SK-N-SH (cell line): ENCODE measurements around the gene TAS2R31. TPM values are rescaled to one million over a fixed set of nuclear protein-coding genes. Genes with fewer than 3 reads are reported as not detected.

Experiments used
- CTCF ChIA-PET: fragments of 300-600, 350-600 bp; formaldehyde crosslinking; extraction: SDS; loops from one replicate; lab custom pipeline; 2021; lab: Yijun Ruan, JAX
- POLR2A ChIA-PET: fragments of 350-600 bp; sonication (Branson Sonifier 250); formaldehyde crosslinking; extraction: SDS; loops from one replicate; lab custom pipeline; 2020; ENCODE audit warnings: antibody characterized with exemption, inconsistent platforms; lab: Yijun Ruan, JAX
- DNase-seq: peaks from one replicate; pipeline ENCODE4 v3.0.0; 2012
- H2AFZ ChIP-seq: fragments of 200-600 bp; sonication (generic); 2 replicates; pipeline ENCODE4 v1.8.1; 2016; ENCODE audit warnings: antibody characterized with exemption, mild to moderate bottlenecking, low read depth
- H3F3A ChIP-seq: fragments of 200-600 bp; sonication (generic); replicated peaks from 2 replicates; pipeline ENCODE3; 2016; ENCODE audit warnings: antibody characterized with exemption, mild to moderate bottlenecking; ENCODE audit not compliant: insufficient read depth
- H3K27ac ChIP-seq, 2 experiments: fragments of 200-500 bp in 1 of 2; fragments of 200-600 bp in 1 of 2; sonication (Bioruptor generic) in 1 of 2; sonication (generic), shearing (Covaris generic) in 1 of 2; 2 replicates each; pipeline versions ENCODE4 v1.5.1 to v1.6.1; 2014 to 2016; ENCODE audit warnings: low read depth in 2 of 2, inconsistent platforms in 1 of 2, low read length in 1 of 2, mild to moderate bottlenecking in 1 of 2, mixed read lengths in 1 of 2
- H3K27me3 ChIP-seq: fragments of 200-600 bp; sonication (generic), shearing (Covaris generic); 2 replicates; pipeline ENCODE4 v1.6.1; 2016; ENCODE audit warnings: mixed run types; ENCODE audit not compliant: insufficient read depth
- H3K36me3 ChIP-seq, 2 experiments: fragments of 200-500 bp in 1 of 2; fragments of 200-600 bp in 1 of 2; sonication (Bioruptor generic) in 1 of 2; sonication (generic) in 1 of 2; replicated peaks in 1 of 2; 2 replicates each; pipeline versions ENCODE3 to v1.5.1; 2014 to 2016; ENCODE audit warnings: low read length in 1 of 2, mild to moderate bottlenecking in 1 of 2; ENCODE audit not compliant: insufficient read depth in 2 of 2, control insufficient read depth in 1 of 2
- H3K4me1 ChIP-seq, 2 experiments: fragments of 200-500 bp in 1 of 2; fragments of 200-600 bp in 1 of 2; sonication (Bioruptor generic) in 1 of 2; sonication (generic), shearing (Covaris generic) in 1 of 2; 2 replicates each; pipeline versions ENCODE4 v1.5.1 to v1.6.1; 2014 to 2016; ENCODE audit warnings: low read depth in 1 of 2, low read length in 1 of 2, mixed run types in 1 of 2; ENCODE audit not compliant: insufficient read depth in 2 of 2, control insufficient read depth in 1 of 2
- H3K4me2 ChIP-seq: fragments of 200-600 bp; sonication (generic), shearing (Covaris generic); 2 replicates; pipeline ENCODE4 v1.6.1; 2017; ENCODE audit warnings: mixed run types
- H3K4me3 ChIP-seq, 2 experiments: fragments of 200-500 bp in 1 of 2; fragments of 200-600 bp in 1 of 2; sonication (Bioruptor generic) in 1 of 2; sonication (generic), shearing (Covaris generic) in 1 of 2; 2 replicates each; pipeline versions ENCODE4 v1.5.1 to v1.8.1; 2014 to 2016; ENCODE audit warnings: low read depth in 2 of 2, inconsistent platforms in 1 of 2, low read length in 1 of 2, mild to moderate bottlenecking in 1 of 2, mixed read lengths in 1 of 2, moderate library complexity in 1 of 2
- H3K79me2 ChIP-seq: fragments of 200-600 bp; sonication (generic); 2 replicates; pipeline ENCODE4 v1.8.1; 2017; ENCODE audit warnings: mild to moderate bottlenecking; ENCODE audit not compliant: insufficient read depth
- H3K9ac ChIP-seq: fragments of 200-600 bp; sonication (generic); 2 replicates; pipeline ENCODE4 v1.6.1; 2017; ENCODE audit warnings: mixed run types
- H3K9me2 ChIP-seq: fragments of 200-600 bp; sonication (generic); 2 replicates; pipeline ENCODE4 v1.6.1; 2017; ENCODE audit warnings: mixed run types
- H3K9me3 ChIP-seq: fragments of 200-600 bp; sonication (generic); 2 replicates; pipeline ENCODE4 v1.6.1; 2017; ENCODE audit warnings: mixed run types, mild to moderate bottlenecking, moderate library complexity
- H4K20me1 ChIP-seq: fragments of 200-600 bp; sonication (generic); 2 replicates; pipeline ENCODE4 v1.6.1; 2017; ENCODE audit warnings: mild to moderate bottlenecking, mixed run types; ENCODE audit not compliant: insufficient read depth
- ELF1 ChIP-seq: IDR thresholded peaks from 2 replicates; pipeline ENCODE4 v1.4.0; 2012
- EP300 ChIP-seq, 2 experiments: IDR thresholded peaks; 2 replicates each; pipeline versions ENCODE4 v1.4.0 to v1.6.1; 2012; ENCODE audit warnings: borderline replicate concordance in 1 of 2, low read depth in 1 of 2, low read length in 1 of 2
- EZH2phosphoT487 ChIP-seq: fragments of 200-600 bp; sonication (generic); IDR thresholded peaks from 2 replicates; pipeline ENCODE4 v1.6.1; 2017; ENCODE audit warnings: low read depth, mixed run types, mild to moderate bottlenecking, antibody characterized with exemption, moderate library complexity, borderline replicate concordance
- FOSL2 ChIP-seq: IDR thresholded peaks from 2 replicates; pipeline ENCODE4 v1.4.0; 2012; ENCODE audit warnings: low read depth, mild to moderate bottlenecking, moderate library complexity, borderline replicate concordance
- FOXM1 ChIP-seq: IDR thresholded peaks from 2 replicates; pipeline ENCODE4 v1.4.0; 2012; ENCODE audit warnings: low read depth, mild to moderate bottlenecking
- GABPA ChIP-seq: IDR thresholded peaks from 2 replicates; pipeline ENCODE4 v1.4.0; 2012; ENCODE audit warnings: low read depth, mild to moderate bottlenecking
- JUND ChIP-seq: IDR thresholded peaks from 2 replicates; pipeline ENCODE4 v1.4.0; 2012
- NRF1 ChIP-seq: IDR thresholded peaks from 2 replicates; pipeline ENCODE4 v1.6.1; 2012; ENCODE audit warnings: low read depth, mild to moderate bottlenecking, low read length
- PBX3 ChIP-seq: IDR thresholded peaks from 2 replicates; pipeline ENCODE4; 2012
- POLR2AphosphoS5 ChIP-seq: IDR thresholded peaks from 2 replicates; pipeline ENCODE4 v1.6.1; 2012; ENCODE audit warnings: low read depth, low read length
- RAD21 ChIP-seq: IDR thresholded peaks from 2 replicates; pipeline ENCODE4 v1.6.1; 2012; ENCODE audit warnings: mild to moderate bottlenecking, low read length
- REST ChIP-seq: IDR thresholded peaks from 2 replicates; pipeline ENCODE4 v1.6.1; 2012; ENCODE audit warnings: mild to moderate bottlenecking, low read depth, low read length, moderate library complexity
- RFX5 ChIP-seq: IDR thresholded peaks from 2 replicates; pipeline ENCODE4 v1.6.1; 2012; ENCODE audit warnings: mild to moderate bottlenecking, improper control_type of control experiment, low read length
- WGBS: methylation state at CpG from one replicate; pipeline ENCODE4 v1.1.6; 2017; ENCODE audit warnings: low lambda C conversion rate; 5-methylcytosine and 5-hydroxymethylcytosine counted together
- polyA plus RNA-seq, 3 experiments: library from polyadenylated mRNA; depleted of rRNA; stranded (reverse); fragments of >200 nt; gene quantifications; 2 replicates each; pipeline ENCODE4 v1.2.3, GENCODE V29; 2012
- TF ChIP-seq, protein P1 (sequence below): IDR thresholded peaks from 2 replicates; pipeline ENCODE4 v1.4.0; 2012; ENCODE audit warnings: low read depth
- TF ChIP-seq, protein P2 (sequence below): fragments of 150-350 bp; IDR thresholded peaks from 2 replicates; pipeline ENCODE4 v1.6.1; 2016; ENCODE audit warnings: mild to moderate bottlenecking, low read depth, low read length

TAS2R31 gene
- polyA plus RNA-seq (2012; rRNA removed): 0.16 and 0.39 TPM in 2 replicates
- polyA plus RNA-seq (2012; cell fraction: cytosol; rRNA removed): 0.14 and 0.30 TPM in 2 replicates
- polyA plus RNA-seq (2012; cell fraction: nucleus; rRNA removed): 0.88 and 1.3 TPM in 2 replicates

- CTCF ChIA-PET: no interaction called here
- Histone ChIP-seq H3K4me2 (no peak within 1 kb of the TSS), H3K9me2 (no peaks in the 10 kb centered on the region), H3K9me3 (no peaks in the 10 kb centered on the region), H3K27ac (no peak within 1 kb of the TSS), H3F3A (no peaks in the 10 kb centered on the region), H3K27me3 (no peaks in the 10 kb centered on the region), H3K79me2 (no peaks in the 10 kb centered on the region; the same call in 1 of the 2 replicates), H2AFZ (no peak within 1 kb of the TSS), H3K36me3 (peaks cover 13 to 24% of the 10 kb centered on the region in 2 experiments), H4K20me1 (no peaks in the 10 kb centered on the region), H3K9ac (no peak within 1 kb of the TSS), H3K4me1 (no peaks in the 10 kb centered on the region), H3K4me3 (no peak within 1 kb of the TSS)
- POLR2A ChIA-PET: no interaction called here
- TF ChIP-seq PBX3: no peak
- TF ChIP-seq, protein P1, sequence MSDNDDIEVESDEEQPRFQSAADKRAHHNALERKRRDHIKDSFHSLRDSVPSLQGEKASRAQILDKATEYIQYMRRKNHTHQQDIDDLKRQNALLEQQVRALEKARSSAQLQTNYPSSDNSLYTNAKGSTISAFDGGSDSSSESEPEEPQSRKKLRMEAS: no peak
- no peak for TF ChIP-seq NRF1
- TF ChIP-seq REST: no peak
- TF ChIP-seq RFX5: no peak
- TF ChIP-seq FOXM1: no peak
- TF ChIP-seq, protein P2, sequence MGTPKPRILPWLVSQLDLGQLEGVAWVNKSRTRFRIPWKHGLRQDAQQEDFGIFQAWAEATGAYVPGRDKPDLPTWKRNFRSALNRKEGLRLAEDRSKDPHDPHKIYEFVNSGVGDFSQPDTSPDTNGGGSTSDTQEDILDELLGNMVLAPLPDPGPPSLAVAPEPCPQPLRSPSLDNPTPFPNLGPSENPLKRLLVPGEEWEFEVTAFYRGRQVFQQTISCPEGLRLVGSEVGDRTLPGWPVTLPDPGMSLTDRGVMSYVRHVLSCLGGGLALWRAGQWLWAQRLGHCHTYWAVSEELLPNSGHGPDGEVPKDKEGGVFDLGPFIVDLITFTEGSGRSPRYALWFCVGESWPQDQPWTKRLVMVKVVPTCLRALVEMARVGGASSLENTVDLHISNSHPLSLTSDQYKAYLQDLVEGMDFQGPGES: no peak
- no peak for TF ChIP-seq ELF1
- TF ChIP-seq RAD21: no peak
- no peak for TF ChIP-seq JUND
- DNase-seq: no peak
- WGBS: 98% methylated on average over 6 of the region's 6 CpGs
Measured at GRCh38 chr12:11031307-11031706, at the start of gene TAS2R31. Gene TAS2R31 (minus strand): TSS chr12:11031407. CDS start chr12:11031335, 72 bp downstream.

DNA sequence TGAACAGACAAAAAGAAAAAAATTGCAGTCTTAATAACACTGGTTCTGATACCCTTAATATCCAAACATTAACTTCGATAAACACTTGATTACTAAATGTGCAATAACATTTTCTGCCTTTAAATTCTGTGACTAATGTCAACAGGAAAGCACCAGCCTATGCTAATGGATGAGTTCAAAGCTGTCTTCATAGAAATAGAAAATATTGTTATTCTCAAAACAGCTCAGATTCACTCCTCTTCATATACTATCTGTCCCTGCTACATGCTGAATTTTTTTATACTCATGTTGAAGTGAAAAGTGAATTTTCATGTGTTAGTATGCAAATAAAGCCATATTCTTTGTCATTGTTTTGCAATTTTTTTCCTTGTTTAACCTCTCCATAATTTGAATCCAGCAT is 47.0 kb upstream of the TAS2R31 start:
- POLR2A ChIA-PET: no interaction called here
- H3K36me3 ChIP-seq: no peaks in the 10 kb centered on the region
- no peak for DNase-seq
- H3K4me1 ChIP-seq: no peaks in the 10 kb centered on the region
- H3K4me3 ChIP-seq: no peak overlapping the region
- no peaks in the 10 kb centered on the region for H3K27me3 ChIP-seq
- TF ChIP-seq FOXM1 (no peak), EP300 (IDR thresholded peaks at IDR 0.05; ENCODE audit: borderline replicate concordance in 1 of 2, low read depth in 1 of 2, low read length in 1 of 2) (no peak), POLR2AphosphoS5 (no peak), GABPA (no peak), NRF1 (no peak), EZH2phosphoT487 (no peak), FOSL2 (no peak)
- TF ChIP-seq, protein P2: no peak
- TF ChIP-seq, all 33 proteins: peak for 0
- no peak overlapping the region for H3K4me2 ChIP-seq
- no peaks in the 10 kb centered on the region for H3K79me2 ChIP-seq
- WGBS: 100% methylated on average over 1 of the region's 1 CpG
- no peaks in the 10 kb centered on the region for H4K20me1 ChIP-seq
- H3K27ac ChIP-seq: no peak overlapping the region
- CTCF ChIA-PET: no interaction called here
- no peak overlapping the region for H3K9ac ChIP-seq
- no peaks in the 10 kb centered on the region for H3K9me2 ChIP-seq
- no peaks in the 10 kb centered on the region for H3F3A ChIP-seq
- H3K9me3 ChIP-seq: no peaks in the 10 kb centered on the region
- H2AFZ ChIP-seq: no peak overlapping the region
